GM19328 (cell line): ENCODE measurements around the gene TP53BP2.
"Not testable (repeated sequence)": the region's sequence is repeated elsewhere in the genome, so short reads cannot be mapped to it uniquely, and the experiment has no call there.

Experiments
- ATAC-seq: cut with Tn5 transposase; IDR thresholded peaks from one replicate; pipeline ENCODE4 v1.9.1; 2021; ENCODE audit warnings: mild to moderate bottlenecking, moderate library complexity; ENCODE audit not compliant: unreplicated experiment

TP53BP2 gene

DNA sequence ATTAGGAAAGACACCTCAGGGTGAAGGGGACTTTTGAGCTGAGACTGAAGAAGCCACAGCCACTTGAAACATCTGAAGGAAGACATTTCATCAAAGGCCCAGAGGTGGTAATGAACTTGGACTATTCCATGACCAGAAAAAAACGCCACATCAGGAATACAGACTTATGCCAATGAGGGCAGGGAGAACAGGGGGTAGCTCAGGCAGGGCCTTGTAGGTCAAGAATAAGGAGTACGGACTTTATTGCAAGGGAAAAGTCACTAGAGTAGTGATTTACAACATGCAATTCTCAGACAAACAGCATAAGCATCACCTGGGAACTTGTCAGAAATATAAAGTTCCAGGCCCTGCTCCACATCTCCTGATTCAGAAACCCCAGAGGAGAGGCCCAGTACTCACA, 11.8 kb downstream of the TP53BP2 start:
- ATAC-seq, result no peak

DNA sequence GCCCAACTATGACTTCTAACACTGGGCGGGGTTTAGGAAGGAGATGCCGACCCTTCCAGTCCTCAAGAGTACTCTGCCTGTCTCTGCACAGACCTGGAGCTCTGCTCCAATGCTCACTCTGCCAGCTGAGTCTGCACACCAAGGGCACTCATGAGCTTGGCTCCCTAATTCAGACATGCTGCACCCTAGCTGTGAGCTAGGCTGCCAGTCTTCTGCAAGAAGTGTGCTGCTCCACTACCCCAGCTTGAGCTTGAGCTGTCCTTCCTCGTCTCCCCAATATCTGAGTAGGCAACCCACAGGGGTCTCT, 13.2 kb downstream of the TP53BP2 start:
- ATAC-seq, result no peak

DNA sequence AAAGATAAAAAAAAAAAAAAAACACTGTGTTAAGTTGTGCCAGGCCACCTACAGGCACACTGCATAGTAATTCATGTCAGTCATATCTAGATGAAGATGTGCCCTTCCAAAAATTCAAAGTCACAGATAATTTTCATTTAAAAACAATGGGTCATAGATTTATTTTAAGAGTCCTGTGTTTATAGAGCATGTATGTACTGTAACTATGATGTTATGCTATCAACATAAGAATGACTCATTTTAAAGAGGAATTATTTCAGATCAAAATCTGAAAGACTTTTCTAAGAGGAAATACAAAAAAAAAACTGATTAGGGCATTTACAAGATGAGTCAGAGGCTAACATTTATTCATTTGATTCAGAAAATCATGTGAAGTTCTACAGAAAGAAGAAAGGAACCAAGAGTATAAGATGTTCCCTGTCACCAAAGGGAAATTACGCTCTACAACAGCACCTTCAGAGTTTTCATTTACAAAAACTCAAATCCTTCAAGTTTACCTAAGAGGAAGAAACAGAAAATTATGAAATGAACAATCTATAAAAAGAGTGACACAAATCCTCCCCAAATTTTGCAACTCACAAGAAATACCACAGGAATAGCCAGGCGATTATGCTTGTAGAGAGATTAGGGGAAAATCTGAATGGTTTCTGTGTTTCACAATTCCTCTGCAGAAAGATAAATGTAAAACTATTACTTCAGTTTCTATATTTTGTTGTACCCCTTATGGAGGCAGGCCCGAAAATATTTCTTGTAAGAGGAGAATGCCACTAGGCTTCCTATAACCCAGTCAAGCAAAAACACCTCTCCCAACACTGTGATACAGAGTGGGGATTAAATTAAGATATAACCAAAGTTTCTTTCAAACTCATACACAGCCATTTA, 13.8 kb downstream of the TP53BP2 start:
- ATAC-seq, result no peak

DNA sequence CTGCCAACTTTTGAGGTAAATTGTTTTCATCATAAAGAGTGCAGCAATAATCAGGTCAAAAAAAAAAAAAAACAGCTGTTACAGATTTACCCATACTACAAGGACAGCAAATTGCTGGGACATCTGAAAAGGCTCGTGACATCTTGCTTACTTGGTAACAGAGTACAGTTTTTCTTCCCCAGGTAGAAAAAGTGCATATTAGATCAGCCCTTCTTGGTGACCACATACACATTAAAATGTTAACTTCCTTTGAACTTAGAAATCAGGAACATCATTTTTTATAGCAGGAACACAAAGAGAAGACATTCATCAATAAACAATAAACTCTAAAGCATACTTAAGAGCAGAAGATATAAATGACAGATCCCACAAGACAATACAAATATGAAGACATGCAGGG, 16.1 kb downstream of the TP53BP2 start:
- ATAC-seq, result no peak

DNA sequence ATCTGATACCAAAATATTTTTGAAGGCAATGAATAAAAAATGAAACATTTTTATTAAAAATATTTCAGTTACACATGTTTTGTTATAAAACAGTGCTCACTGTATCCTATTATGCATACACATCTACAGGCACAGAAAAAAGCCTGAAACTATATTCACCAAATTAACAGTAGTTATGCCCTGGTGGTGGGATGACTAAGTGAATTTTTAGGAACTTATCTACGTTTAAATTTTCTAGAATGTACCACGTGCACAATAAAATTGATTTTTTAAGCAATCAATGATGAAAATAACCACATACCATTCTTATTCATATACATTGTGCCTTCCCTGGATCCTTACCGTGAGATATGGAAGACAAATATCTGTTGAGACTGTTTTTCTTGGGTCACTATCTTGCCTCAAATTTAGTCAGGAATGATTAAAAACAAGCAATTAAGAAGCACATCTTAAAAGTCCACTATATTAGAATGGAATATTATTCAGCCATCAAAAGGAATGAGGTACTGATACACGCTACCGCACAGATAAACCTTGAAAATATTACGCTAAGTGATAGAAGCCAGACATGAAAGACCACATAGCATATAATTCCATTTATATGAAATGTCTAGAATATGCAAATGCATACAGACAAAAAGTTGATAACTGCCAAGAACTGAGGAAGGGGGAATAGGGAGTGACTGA, 17.4 kb downstream of the TP53BP2 start:
- no peak for ATAC-seq

DNA sequence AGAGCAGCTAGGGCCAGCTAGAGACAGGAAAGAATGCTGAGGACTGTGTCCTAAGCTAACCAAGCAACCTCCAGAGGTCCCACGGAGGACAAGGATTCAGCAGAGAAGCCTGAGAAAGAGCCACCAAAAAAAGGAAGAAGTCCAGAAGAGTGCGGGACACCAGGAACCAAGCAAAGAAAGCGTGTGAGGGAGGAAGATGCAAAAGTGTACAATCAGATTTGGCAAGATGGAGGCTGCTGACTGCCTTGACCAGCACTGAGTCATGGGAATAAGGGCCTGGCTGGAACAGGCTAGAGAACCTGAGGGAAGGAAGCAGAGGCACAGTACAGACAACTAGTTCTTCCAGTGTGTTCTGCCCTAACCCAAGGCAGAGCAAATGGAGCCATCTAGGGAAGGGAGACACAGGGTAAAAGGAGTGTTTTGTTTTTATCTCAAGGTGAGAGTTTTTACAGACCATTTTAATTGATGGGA, 18.5 kb downstream of the TP53BP2 start:
- ATAC-seq, result no peak

DNA sequence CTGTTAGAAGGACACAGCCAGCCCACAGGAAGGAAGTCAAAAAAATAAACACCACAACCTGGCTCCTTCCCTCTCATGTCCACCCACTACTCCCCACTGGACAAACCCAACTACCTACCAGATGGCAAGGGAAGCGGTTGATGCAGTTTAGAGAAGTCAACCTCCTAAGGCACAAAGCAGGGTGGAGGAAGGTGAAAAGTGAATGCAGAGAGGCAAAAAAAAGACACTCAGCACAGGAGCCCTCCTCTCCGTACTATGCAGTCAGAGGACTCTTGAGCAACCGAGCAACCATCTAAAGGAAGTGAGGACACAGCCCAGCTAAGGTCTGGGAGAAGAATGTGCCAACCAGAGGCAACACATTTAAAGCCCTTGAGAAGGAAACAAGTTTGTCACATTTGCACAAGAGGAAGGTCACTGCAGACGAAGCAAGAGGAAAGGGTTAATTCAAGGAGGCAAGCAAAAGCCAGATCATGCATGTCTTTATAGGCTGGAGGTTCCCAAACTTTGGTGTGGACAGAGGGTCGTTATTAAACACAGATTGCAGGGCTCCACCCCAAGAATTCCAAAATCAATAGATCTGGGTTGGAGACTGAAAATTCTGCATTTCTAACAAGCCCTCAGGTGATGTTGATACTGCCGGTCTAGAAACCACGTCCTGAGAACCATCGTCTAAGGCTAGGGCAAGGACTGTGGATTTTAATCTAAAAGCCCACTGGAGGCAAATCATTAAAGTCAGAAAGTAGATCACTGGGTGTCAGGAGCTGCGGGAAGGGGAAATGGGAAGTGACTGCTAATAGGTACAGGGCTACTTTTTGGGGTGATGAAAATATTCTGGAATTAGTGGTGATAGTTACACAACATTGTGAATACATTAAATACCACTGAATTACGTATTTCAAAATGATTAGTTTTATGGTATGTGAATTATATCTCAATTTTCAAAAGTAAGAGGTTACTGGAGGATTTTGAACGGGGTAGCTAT, 19.7 kb downstream of the TP53BP2 start:
- ATAC-seq, result no peak

DNA sequence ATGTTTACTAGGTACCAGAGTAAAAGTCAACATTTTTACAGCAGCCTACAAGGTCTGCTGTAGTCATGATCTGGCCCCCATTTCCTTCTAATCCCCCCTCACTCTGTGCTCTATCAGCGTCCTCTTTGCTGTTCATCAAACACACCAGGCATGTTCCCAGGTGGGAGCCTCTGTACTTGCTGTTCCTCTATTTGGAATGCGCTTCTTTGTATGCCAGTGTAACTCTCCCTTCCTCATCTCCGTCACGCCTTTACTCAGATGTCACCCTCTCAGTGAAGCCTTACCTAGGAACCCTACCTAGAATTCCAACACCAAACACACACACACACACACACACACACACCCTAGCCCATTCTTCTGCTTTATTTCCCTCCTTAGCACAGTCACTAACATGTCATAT, 21.0 kb downstream of the TP53BP2 start:
- ATAC-seq, result no peak

DNA sequence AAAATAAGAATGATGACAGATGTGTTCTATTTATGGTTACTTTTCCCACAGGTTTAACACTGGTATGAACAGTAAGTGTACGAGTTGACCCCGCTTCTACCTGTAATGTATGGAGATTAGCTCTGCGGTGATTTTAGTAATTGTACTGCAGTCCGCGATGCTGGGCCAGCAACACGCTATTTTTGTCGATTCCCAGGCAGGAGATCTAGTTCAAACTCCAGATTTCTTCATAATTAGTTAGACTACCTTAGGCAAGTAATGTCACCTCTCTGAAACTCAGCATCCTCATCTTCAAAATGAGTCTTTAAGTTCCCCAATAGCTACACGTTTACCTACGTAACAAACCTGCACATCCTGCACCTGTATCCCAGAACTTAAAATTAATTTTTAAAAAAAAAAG, 21.5 kb downstream of the TP53BP2 start:
- no peak for ATAC-seq

DNA sequence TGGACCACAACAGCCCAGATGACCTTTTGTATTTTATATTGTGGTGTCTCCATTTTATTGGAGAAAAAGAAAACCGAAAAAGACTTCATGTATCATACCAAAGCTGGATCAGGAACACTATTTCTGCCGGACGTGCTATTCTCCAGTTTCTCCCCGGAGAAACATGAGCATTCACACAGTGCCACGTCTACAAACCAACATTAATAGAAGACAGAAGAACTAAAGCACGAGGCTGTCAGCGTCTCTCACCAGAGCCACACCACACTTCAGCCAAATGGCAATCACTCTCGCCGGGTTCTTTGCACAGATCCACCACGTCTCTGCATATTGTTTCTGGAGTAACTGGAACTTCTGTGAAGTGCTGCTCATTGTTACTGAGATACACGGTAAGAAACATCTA, 24.8 kb downstream of the TP53BP2 start:
- ATAC-seq, result no peak

DNA sequence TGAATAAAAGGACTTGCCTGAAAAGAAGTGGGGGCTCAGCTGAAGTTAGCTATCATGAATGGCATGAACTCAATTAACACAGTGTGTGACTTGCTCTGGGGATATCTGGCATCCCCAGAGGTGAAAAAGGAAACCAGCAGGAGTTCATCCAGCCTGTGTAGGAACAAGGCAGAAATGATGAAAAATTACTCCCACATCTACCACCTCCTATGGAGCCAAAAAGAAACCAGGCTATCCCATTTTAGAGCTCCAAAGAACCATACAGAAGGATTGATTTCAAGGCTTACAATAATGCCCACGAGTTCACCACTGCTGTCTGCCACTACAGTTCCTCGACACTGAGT, 25.3 kb downstream of the TP53BP2 start:
- no peak for ATAC-seq

DNA sequence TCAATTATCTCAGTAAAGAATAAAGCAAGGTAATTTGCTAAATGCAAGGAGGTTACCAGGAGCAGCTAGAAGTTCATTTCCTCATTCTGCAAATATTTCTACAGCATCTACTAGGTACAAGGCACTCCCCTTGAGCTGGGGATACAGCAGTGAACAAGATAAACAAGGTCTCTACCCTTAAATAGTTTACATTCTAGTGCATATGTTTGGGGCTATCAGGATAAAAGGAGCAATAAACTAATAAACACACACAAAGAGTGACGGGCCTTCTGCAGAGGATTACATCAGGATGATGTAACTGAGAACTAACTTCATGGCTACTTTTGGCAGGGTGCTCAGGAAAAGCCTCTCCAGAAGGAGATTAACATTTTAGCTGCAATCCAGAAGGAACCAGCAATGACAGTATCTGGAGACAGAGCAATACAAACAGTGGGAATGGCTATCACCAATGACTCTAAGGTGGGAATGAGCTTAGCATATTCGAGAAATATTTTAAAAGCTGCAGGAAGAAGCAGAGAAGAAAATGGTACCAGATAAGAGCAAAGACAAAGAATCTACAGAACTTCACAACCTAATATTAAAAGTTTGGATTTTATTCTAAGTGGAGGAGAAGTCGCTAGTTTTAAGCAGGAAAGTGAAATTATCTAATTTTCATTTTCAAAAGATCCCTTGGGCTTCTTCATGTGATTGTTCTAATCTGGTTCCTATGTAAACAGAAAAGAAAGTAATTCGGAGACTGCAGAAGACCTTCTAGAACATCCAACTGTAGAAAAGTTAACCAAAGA, 25.8 kb downstream of the TP53BP2 start:
- ATAC-seq, result no peak

DNA sequence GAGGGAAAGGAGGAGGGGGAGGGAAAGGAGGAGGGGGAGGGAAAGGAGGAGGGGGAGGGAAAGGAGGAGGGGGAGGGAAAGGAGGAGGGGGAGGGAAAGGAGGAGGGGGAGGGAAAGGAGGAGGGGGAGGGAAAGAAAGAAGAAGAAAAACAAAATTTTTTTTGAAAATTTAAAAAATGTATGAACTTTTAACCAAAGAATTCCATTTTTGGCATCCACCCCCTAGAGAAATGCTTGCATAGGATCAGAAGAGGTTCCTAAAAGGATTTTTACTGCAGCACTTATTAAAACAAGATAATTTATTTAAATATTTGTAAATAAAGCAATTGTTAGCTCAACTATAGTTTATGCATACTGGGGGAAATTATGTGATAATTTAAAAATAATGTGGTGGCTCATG, 28.5 kb downstream of the TP53BP2 start:
- ATAC-seq, result not testable (repeated sequence)

DNA sequence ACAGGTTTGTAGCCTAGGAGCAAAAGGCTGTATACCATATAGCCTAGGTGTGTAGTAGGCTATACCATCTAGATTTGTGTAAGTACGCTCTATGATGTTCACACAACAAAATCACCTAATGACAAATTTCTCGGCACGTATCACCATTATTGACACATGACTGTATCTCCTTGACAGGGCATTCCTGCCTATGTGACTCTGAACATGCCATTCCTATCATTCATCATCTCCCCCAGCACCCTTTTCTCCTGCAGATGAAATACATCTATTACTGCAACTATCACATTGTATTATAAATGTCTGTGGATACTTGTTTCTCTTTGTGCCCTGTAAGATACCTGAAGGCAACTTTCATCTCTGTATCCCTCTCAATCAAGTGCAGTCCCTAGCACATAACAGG, 29.9 kb downstream of the TP53BP2 start:
- ATAC-seq, result no peak

DNA sequence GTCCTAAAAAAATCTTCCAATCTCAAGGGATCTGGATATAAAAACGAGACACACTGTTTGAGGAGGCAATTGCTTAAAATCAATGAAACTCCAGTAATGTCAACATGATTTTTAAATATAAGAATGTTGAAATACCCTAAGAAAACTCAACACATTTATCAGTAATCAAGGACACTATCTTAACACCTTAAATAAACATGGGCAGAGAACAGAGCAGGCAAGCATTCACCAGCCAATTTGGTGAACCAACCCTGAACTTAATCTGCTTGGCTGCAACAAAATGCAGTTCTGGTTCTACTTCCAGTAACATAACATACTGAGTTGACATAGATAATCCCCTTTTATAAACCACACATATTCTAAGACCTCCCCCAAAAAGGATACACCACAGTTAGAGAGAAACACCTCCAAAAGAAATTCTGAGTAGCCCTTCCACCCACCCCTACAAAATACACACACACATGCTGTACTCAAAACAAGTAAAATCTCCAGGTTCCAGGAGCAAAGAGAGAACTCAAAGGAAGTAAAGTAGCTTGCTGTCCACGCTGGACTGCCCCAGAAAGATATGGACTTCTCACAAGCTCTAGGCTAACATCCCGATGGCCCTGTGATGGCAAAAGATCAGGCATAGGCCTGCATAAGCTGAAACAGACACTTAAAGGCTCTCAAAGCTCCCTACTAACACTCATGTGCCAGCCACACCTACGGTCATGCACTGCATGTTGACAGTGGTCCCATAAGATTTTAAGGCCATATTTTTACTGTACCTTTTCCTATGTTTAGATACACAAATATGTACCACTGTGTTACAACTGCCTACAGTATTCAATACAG, 30.5 kb downstream of the TP53BP2 start:
- ATAC-seq, result no peak

DNA sequence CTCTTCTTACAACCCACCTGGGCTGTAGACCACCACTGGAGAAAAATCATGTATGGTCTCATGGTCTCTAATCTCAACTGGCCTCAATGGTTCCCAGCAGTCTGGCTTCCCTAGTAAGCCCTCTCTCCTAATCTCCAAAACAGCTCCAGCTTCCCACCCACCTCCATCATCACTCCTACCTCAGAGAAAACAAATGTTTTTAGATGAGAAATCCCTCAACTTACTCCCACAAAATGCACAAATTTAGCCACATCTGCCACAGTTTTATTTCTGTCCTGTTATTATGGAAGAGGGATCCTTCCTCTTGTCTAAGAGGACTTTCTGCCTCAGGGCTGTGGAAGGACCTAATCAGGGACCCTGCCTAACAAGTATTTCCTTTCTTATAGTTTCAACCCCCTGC, 32.1 kb downstream of the TP53BP2 start:
- no peak for ATAC-seq

DNA sequence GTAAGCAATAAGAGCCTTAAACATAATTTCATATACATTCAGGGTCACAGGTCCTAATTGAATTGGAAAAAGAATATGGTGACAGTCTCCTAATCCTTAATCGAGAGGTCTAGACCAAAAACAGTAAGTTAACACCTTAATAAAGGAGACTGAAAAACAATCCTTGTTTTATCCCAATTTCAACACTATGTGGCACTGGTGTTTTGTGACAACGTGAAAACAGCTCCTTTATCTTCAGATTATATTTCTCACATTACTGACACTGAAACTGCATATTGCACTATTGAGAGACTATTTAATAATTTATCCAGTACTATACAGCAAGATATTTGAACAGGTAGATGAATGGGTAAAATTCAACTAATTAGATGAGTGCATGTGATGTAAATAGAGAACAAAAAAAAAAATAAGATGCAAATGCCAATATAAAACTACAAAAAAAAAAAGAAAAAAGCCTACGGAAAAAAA, 34.1 kb downstream of the TP53BP2 start:
- ATAC-seq, result no peak

DNA sequence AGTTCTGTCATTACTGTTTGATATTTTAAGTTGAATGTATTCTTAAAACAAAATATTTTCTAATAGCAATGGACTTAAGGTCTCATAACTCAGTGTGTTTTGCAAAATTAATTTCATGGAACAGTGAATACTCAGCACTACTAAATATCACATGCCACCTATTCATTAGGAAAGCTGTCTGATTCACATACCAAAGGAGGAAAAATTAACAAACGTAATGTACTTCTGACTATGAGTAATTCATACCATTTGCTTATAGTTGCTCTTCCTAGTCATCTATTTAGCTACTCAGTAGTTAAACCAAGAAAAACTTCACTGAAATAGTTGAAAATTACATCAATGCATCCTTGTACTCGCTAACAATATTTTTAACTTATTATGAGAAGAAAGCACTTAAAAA, 35.2 kb downstream of the TP53BP2 start:
- no peak for ATAC-seq

DNA sequence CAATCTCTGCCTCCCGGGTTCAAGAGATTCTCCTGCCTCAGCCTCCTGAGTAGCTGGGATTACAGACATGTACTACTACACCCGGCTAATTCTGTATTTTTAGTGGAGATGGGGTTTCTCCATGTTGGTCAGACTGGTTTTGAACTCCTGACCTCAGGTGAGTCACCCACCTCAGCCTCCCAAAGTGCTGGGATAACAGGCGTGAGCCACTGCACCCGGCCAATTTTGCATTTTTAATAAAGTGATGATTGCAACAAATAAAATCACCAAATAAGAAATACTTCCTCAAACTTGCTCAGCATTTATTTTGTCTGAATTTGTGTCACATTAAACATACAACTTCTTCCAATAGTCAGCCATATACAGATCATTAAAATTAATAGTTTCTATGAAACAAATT, 35.8 kb downstream of the TP53BP2 start:
- ATAC-seq, result not testable (repeated sequence)

DNA sequence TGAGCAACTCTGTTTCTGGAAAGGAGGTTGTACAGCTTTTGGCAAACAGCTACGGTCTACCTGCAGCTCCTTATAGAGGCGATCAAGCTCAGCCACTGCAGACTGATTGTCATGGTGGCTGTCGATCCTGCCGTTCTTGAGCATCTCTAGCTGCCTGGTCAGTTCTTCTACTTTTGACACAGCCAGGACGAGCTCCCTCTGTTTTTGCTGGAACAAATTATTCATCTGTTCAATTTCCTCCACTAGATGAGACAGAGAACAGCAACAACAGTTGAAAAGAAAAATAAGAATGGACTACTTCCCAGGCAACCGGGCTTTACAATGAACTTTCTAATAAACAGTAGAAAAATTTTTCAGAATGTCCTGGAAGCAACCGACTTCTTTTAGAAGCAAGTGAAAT, 42.5 kb downstream of the TP53BP2 start:
- ATAC-seq, result no peak
